Mesendoderm (in vitro differentiated cells): ENCODE data around the gene RABAC1.

Experiments
- DNase-seq: peaks from one replicate; pipeline ENCODE4 v3.0.0; 2013
- H2AK5ac ChIP-seq: 2 replicates; pipeline ENCODE4 v1.6.1; 2013; ENCODE audit warnings: low read length, inconsistent platforms
- H2BK120ac ChIP-seq: 2 replicates; pipeline ENCODE4 v1.6.1; 2013; ENCODE audit warnings: low read depth, mild to moderate bottlenecking, low read length, moderate library complexity, mixed read lengths
- H2BK15ac ChIP-seq: replicated peaks from 2 replicates; pipeline ENCODE4 v1.6.1; 2013; ENCODE audit warnings: low read depth, mild to moderate bottlenecking, moderate library complexity
- H2BK5ac ChIP-seq: 2 replicates; pipeline ENCODE4 v1.6.1; 2013; ENCODE audit warnings: low read length, inconsistent platforms
- H3K18ac ChIP-seq: 2 replicates; pipeline ENCODE4 v1.6.1; 2013; ENCODE audit warnings: mild to moderate bottlenecking, low read length, mixed read lengths
- H3K23ac ChIP-seq: one replicate; pipeline ENCODE4 v1.6.1; 2013; ENCODE audit warnings: low read length
- H3K27ac ChIP-seq: 2 replicates; pipeline ENCODE4 v1.5.1; 2013; ENCODE audit warnings: low read depth, mild to moderate bottlenecking, inconsistent platforms, low read length, moderate library complexity
- H3K27me3 ChIP-seq: 2 replicates; pipeline ENCODE4 v1.6.1; 2013; ENCODE audit warnings: low read length, control low read depth, mild to moderate bottlenecking, inconsistent platforms; ENCODE audit not compliant: insufficient read depth, poor library complexity
- H3K36me3 ChIP-seq: 2 replicates; pipeline ENCODE4 v1.6.1; 2013; ENCODE audit warnings: low read length, inconsistent platforms; ENCODE audit not compliant: control insufficient read depth, insufficient read depth
- H3K4ac ChIP-seq: one replicate; pipeline ENCODE4 v1.6.1; 2013; ENCODE audit warnings: low read depth, mild to moderate bottlenecking, low read length, moderate library complexity
- H3K4me1 ChIP-seq: 2 replicates; pipeline ENCODE4 v1.6.1; 2013; ENCODE audit warnings: low read depth, low read length, inconsistent platforms; ENCODE audit not compliant: control insufficient read depth
- H3K4me2 ChIP-seq: 2 replicates; pipeline ENCODE4 v1.6.1; 2013; ENCODE audit warnings: low read length
- H3K4me3 ChIP-seq: 2 replicates; pipeline ENCODE4 v1.5.1; 2013; ENCODE audit warnings: mild to moderate bottlenecking, low read length
- H3K56ac ChIP-seq: one replicate; pipeline ENCODE4 v1.6.1; 2013; ENCODE audit warnings: low read length
- H3K79me1 ChIP-seq: 2 replicates; pipeline ENCODE4 v1.6.1; 2013; ENCODE audit warnings: low read length, inconsistent platforms
- H3K79me2 ChIP-seq: 2 replicates; pipeline ENCODE4 v1.6.1; 2013; ENCODE audit warnings: mild to moderate bottlenecking, low read length; ENCODE audit not compliant: control insufficient read depth, insufficient read depth
- H3K9ac ChIP-seq: 2 replicates; pipeline ENCODE4 v1.6.1; 2013; ENCODE audit warnings: low read length, inconsistent platforms
- H4K5ac ChIP-seq: one replicate; pipeline ENCODE4 v1.6.1; 2013; ENCODE audit warnings: low read length
- H4K8ac ChIP-seq: one replicate; pipeline ENCODE4 v1.6.1; 2013; ENCODE audit warnings: low read depth, mild to moderate bottlenecking, control low read depth, low read length, moderate library complexity
- WGBS: extraction: QIAGEN DNeasy Blood & Tissue Kit; methylation state at CpG from one replicate; pipeline ENCODE4 v1.1.7; 2013; ENCODE audit warnings: low lambda C conversion rate, missing lambda C conversion rate; ENCODE audit not compliant: insufficient coverage; ENCODE audit errors: extremely low coverage; 5-methylcytosine and 5-hydroxymethylcytosine counted together

The RABAC1 gene

DNA sequence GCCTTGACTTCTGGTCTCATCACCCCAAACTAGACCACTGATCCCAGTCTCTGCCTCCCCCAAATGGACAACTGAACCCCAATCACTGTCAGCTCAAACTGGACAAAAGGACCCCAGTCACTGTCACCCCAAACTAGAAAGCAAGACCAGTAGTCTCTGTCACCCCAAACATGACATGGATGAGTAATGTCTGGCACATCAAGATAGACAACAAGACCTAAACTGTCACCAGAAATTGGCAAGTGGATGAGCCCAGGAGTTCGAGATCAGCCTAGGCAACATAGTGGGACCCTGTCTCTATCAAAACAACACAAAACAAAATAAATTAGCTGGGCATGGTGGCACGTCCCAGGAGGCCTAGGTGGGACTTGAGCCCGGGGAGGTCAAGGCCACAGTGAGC lies 12.0 kb downstream of the RABAC1 start:
- Histone ChIP-seq H4K5ac (no peak overlapping the region), H2AK5ac (no peak overlapping the region), H3K79me2 (no peaks in the 10 kb centered on the region), H3K4me1 (no peaks in the 10 kb centered on the region), H3K27ac (no peak overlapping the region), H3K23ac (no peak overlapping the region), H2BK5ac (no peak overlapping the region), H3K36me3 (no peaks in the 10 kb centered on the region), H3K4me3 (no peak overlapping the region), H3K56ac (no peak overlapping the region), H4K8ac (no peak overlapping the region), H3K18ac (no peak overlapping the region), H3K4ac (no peak overlapping the region), H3K9ac (no peak overlapping the region), H3K4me2 (no peak overlapping the region), H2BK15ac (no peak overlapping the region), H3K79me1 (no peaks in the 10 kb centered on the region), H3K27me3 (no peaks in the 10 kb centered on the region), H2BK120ac (no peak overlapping the region)
- no CpG with 5 or more reads among the region's 3 CpGs for WGBS
- no peak for DNase-seq

DNA sequence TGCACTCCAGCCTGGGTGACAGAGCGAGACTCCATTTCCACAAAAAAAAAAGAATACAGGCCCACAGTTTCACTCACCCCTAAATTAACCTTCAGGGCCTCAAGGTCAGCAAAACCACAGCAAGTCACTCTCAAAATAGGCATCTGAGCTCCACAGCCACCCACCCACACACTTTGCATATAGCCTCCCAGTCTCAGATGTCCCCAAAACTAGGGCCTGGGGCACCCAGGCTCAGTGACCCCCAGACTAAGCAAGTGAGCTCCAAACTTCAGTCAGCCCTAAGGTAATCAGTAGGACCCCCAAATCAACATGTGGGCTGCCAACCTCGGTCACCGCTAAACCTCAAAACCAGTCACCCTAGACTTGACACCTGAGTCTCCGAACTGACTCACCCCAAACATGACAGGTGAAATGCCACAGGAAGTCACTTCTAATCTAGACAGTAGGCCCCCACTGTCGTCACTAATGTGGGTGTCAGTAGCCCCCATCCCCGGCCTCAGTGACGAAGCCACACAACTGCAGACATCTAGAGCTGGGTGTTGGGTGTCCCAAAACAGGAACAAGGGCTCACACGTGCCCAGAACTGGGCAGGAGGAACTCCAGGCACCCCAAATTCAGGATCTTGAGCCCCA lies 13.9 kb downstream of the RABAC1 start:
- Histone ChIP-seq H3K4me2 (no peak overlapping the region), H2BK15ac (no peak overlapping the region), H3K9ac (no peak overlapping the region), H3K4me3 (no peak overlapping the region), H3K27me3 (peaks cover 11% of the 10 kb centered on the region), H3K79me1 (no peaks in the 10 kb centered on the region), H3K4ac (no peak overlapping the region), H3K23ac (no peak overlapping the region), H3K56ac (no peak overlapping the region), H4K8ac (no peak overlapping the region), H3K79me2 (no peaks in the 10 kb centered on the region), H3K36me3 (no peaks in the 10 kb centered on the region), H3K4me1 (no peaks in the 10 kb centered on the region), H4K5ac (no peak overlapping the region), H3K27ac (no peak overlapping the region), H2BK120ac (no peak overlapping the region), H3K18ac (no peak overlapping the region), H2AK5ac (no peak overlapping the region), H2BK5ac (no peak overlapping the region)
- no peak for DNase-seq
- WGBS: no CpG with 5 or more reads among the region's 8 CpGs

DNA sequence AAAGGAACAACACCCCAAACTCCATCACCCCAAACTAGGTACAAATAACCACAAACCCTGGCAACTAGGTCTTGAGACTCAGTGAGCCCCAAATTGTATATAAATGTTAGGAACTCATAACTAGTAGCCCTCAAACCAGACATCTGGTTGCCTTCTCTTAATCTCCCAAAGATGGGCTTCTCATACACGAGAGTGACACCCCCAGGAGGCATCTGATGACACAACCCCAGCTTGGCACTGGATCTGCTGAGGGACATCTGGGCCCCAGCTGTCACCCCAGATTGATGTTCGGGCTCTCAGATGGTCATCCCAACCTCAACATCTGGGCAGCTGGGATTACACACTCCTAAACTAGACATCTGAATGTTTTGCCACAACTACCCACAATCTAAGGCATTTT lies 14.8 kb downstream of the RABAC1 start:
- H3K27me3 ChIP-seq: peaks cover 11% of the 10 kb centered on the region
- no peak overlapping the region for H2BK15ac ChIP-seq
- H3K79me2 ChIP-seq: no peaks in the 10 kb centered on the region
- no peak overlapping the region for H3K4me3 ChIP-seq
- H3K27ac ChIP-seq: no peak overlapping the region
- H3K4ac ChIP-seq: no peak overlapping the region
- no peak overlapping the region for H3K4me2 ChIP-seq
- no peaks in the 10 kb centered on the region for H3K36me3 ChIP-seq
- H2BK5ac ChIP-seq: no peak overlapping the region
- no peak overlapping the region for H3K56ac ChIP-seq
- no peak overlapping the region for H3K18ac ChIP-seq
- no peak overlapping the region for H3K23ac ChIP-seq
- H4K5ac ChIP-seq: no peak overlapping the region
- no peaks in the 10 kb centered on the region for H3K79me1 ChIP-seq
- H3K4me1 ChIP-seq: no peaks in the 10 kb centered on the region
- no peak for DNase-seq
- H4K8ac ChIP-seq: no peak overlapping the region
- WGBS: no CpG with 5 or more reads among the region's 2 CpGs
- H2AK5ac ChIP-seq: no peak overlapping the region
- H2BK120ac ChIP-seq: no peak overlapping the region
- no peak overlapping the region for H3K9ac ChIP-seq

GRCh38 chr19:41941410-41942202 lies 17.5 kb downstream of the RABAC1 start:
- no peak for DNase-seq
- Histone ChIP-seq H3K18ac (no peak overlapping the region), H3K79me1 (no peaks in the 10 kb centered on the region), H3K4me3 (no peak overlapping the region), H3K79me2 (no peaks in the 10 kb centered on the region), H3K4me2 (no peak overlapping the region), H3K9ac (no peak overlapping the region), H3K4me1 (no peaks in the 10 kb centered on the region), H3K23ac (no peak overlapping the region), H2BK15ac (no peak overlapping the region), H2BK5ac (no peak overlapping the region), H3K36me3 (no peaks in the 10 kb centered on the region), H4K5ac (no peak overlapping the region), H2AK5ac (no peak overlapping the region), H2BK120ac (no peak overlapping the region), H4K8ac (no peak overlapping the region), H3K27ac (no peak overlapping the region), H3K56ac (no peak overlapping the region), H3K4ac (no peak overlapping the region), H3K27me3 (peaks cover 20% of the 10 kb centered on the region)
- WGBS: no CpG with 5 or more reads among the region's 9 CpGs

- Histone ChIP-seq H2BK15ac (no peak overlapping the region), H3K23ac (no peak overlapping the region), H2AK5ac (no peak overlapping the region), H4K8ac (no peak overlapping the region), H3K4me1 (no peaks in the 10 kb centered on the region), H2BK5ac (no peak overlapping the region), H3K9ac (peak overlapping the region; percentile 63), H4K5ac (no peak overlapping the region), H3K79me1 (no peaks in the 10 kb centered on the region), H3K4ac (no peak overlapping the region), H3K27me3 (peaks cover 26% of the 10 kb centered on the region), H3K56ac (peak overlapping the region; percentile 85), H3K79me2 (no peaks in the 10 kb centered on the region), H3K4me2 (peak overlapping the region; percentile 91), H3K4me3 (peak overlapping the region; percentile 50), H3K27ac (no peak overlapping the region), H3K18ac (no peak overlapping the region), H2BK120ac (no peak overlapping the region), H3K36me3 (no peaks in the 10 kb centered on the region)
- DNase-seq: no peak
- no CpG with 5 or more reads among the region's 53 CpGs for WGBS
Observed at GRCh38 chr19:41940731-41941409, 18.3 kb downstream of the RABAC1 start.
